Natural killer cell (primary cell): ENCODE data around the gene SMG6. TPM values are rescaled to one million over a fixed set of nuclear protein-coding genes. Genes with fewer than 3 reads are reported as not detected.
A peak's percentile ranks its signal among the peaks of the same experiment; 100 is the strongest.

Experiments
- ATAC-seq, 3 donors: fragments of 150-1000 bp in 2 of 3; fragments of 200-7000 bp in 1 of 3; cut with Tn5 transposase; 1 replicate in 1 of 3; 2 replicates in 2 of 3; pipeline ENCODE4 v1.10.0; 2021; ENCODE audit warnings: mild to moderate bottlenecking in 2 of 3, moderate library complexity in 2 of 3
- DNase-seq, 2 donors: peaks; one replicate each; pipeline versions ENCODE4 v3.0.0 to v3.0.0-alpha.2; 2013 to 2021; ENCODE audit warnings: mixed read lengths in 1 of 2
- H3K27ac ChIP-seq: one replicate; pipeline ENCODE4 v1.5.1; 2013; ENCODE audit warnings: mild to moderate bottlenecking, low read length
- H3K27me3 ChIP-seq: one replicate; pipeline ENCODE4 v1.6.1; 2013; ENCODE audit warnings: low read length; ENCODE audit not compliant: control insufficient read depth, insufficient read depth
- H3K36me3 ChIP-seq: one replicate; pipeline ENCODE4 v1.6.1; 2013; ENCODE audit warnings: low read length; ENCODE audit not compliant: control insufficient read depth, insufficient read depth
- H3K4me1 ChIP-seq: one replicate; pipeline ENCODE4 v1.6.1; 2013; ENCODE audit warnings: low read length; ENCODE audit not compliant: control insufficient read depth, insufficient read depth
- H3K4me3 ChIP-seq: one replicate; pipeline ENCODE4 v1.5.1; 2013; ENCODE audit warnings: low read length
- H3K9me3 ChIP-seq: one replicate; pipeline ENCODE4 v1.6.1; 2013; ENCODE audit warnings: low read length; ENCODE audit not compliant: control insufficient read depth, insufficient read depth
- H3K27ac Mint-ChIP-seq, 2 donors: one replicate each; pipeline ENCODE4 v1.8.0; 2022; ENCODE audit warnings: mild to moderate bottlenecking in 2 of 2, mixed read lengths in 2 of 2, moderate library complexity in 1 of 2
- H3K27me3 Mint-ChIP-seq, 2 donors: one replicate each; pipeline ENCODE4 v1.8.0; 2022; ENCODE audit warnings: low read depth in 2 of 2, mixed read lengths in 2 of 2
- H3K36me3 Mint-ChIP-seq: one replicate; pipeline ENCODE4 v1.8.0; 2022; ENCODE audit warnings: mixed read lengths
- H3K4me1 Mint-ChIP-seq, 2 donors: one replicate each; pipeline ENCODE4 v1.8.0; 2022; ENCODE audit warnings: mixed read lengths in 2 of 2
- H3K4me3 Mint-ChIP-seq: one replicate; pipeline ENCODE4 v1.8.0; 2022; ENCODE audit warnings: mild to moderate bottlenecking, moderate library complexity, mixed read lengths
- H3K9me3 Mint-ChIP-seq, 2 donors: one replicate each; pipeline ENCODE4 v1.8.0; 2022; ENCODE audit warnings: mixed read lengths in 2 of 2
- CTCF ChIP-seq: fragments of 200-600 bp; IDR thresholded peaks from one replicate; pipeline ENCODE4 v1.8.0; 2022; ENCODE audit warnings: antibody characterized with exemption
- WGBS: methylation state at CpG from one replicate; pipeline ENCODE4 v1.1.7; 2013; ENCODE audit warnings: missing lambda C conversion rate; ENCODE audit not compliant: insufficient coverage; 5-methylcytosine and 5-hydroxymethylcytosine counted together
- intact Hi-C: fragments of 100-400 bp; cut with micrococcal nuclease; formaldehyde crosslinking; loops from one replicate; pipeline ENCODE4 v1.14.2; 2022
- total RNA-seq, 4 donors: library from RNA; stranded (reverse); fragments of 120-200 nt in 1 of 4; gene quantifications; one replicate each; pipeline versions ENCODE4 v1.2.3 to v1.2.4, GENCODE V29; 2013 to 2022

Gene SMG6
- total RNA-seq, 3 donors from 2014 or later (not counting 1 experiment from before 2014, with no cell fraction given), result 41.6 to 49.4 (median 48.2) TPM

- Mint-ChIP-seq H3K27ac (no peak overlapping the region), H3K4me3 (no peak overlapping the region), H3K36me3 (no peaks in the 10 kb centered on the region), H3K27me3 (no peaks in the 10 kb centered on the region), H3K4me1 (no peaks in the 10 kb centered on the region), H3K9me3 (no peaks in the 10 kb centered on the region)
- 93% methylated on average over 8 of the region's 8 CpGs for WGBS
- H3K36me3 ChIP-seq, result no peaks in the 10 kb centered on the region
- no peaks in the 10 kb centered on the region for H3K9me3 ChIP-seq
- intact Hi-C loops, result no loop called here
- no peaks in the 10 kb centered on the region for H3K27me3 ChIP-seq
- H3K4me3 ChIP-seq, result no peak overlapping the region
- H3K4me1 ChIP-seq, result no peaks in the 10 kb centered on the region
- TF ChIP-seq CTCF, result no peak
- H3K27ac ChIP-seq, result no peak overlapping the region
- DNase-seq (no peak), ATAC-seq (no peak)
Observed at GRCh38 chr17:2346475-2346874, 42.9 kb upstream of the SMG6 start.

GRCh38 chr17:2344528-2344927, 40.9 kb upstream of the SMG6 start:
- intact Hi-C loops, result no loop called here
- Histone ChIP-seq H3K4me3 (no peak overlapping the region), H3K27me3 (no peaks in the 10 kb centered on the region), H3K9me3 (no peaks in the 10 kb centered on the region), H3K27ac (no peak overlapping the region), H3K4me1 (no peaks in the 10 kb centered on the region), H3K36me3 (no peaks in the 10 kb centered on the region)
- Mint-ChIP-seq H3K27ac (no peak overlapping the region), H3K9me3 (no peaks in the 10 kb centered on the region), H3K4me1 (no peaks in the 10 kb centered on the region), H3K27me3 (no peaks in the 10 kb centered on the region), H3K4me3 (no peak overlapping the region), H3K36me3 (no peaks in the 10 kb centered on the region)
- WGBS, result 98% methylated on average over 9 of the region's 10 CpGs
- DNase-seq, result no peak
- no peak for TF ChIP-seq CTCF
- no peak for ATAC-seq

GRCh38 chr17:2343421-2343820, 39.8 kb upstream of the SMG6 start:
- no peaks in the 10 kb centered on the region for H3K27me3 Mint-ChIP-seq
- H3K9me3 ChIP-seq, result no peaks in the 10 kb centered on the region
- no peak for TF ChIP-seq CTCF
- H3K4me3 ChIP-seq, result no peak overlapping the region
- H3K36me3 ChIP-seq, result no peaks in the 10 kb centered on the region
- no peak overlapping the region for H3K4me3 Mint-ChIP-seq
- peaks cover 0 to 2% of the 10 kb centered on the region in 2 donors for H3K4me1 Mint-ChIP-seq
- H3K9me3 Mint-ChIP-seq, result no peaks in the 10 kb centered on the region
- DNase-seq, result peak in 1 of 2 donors; percentile 25
- no peak overlapping the region for H3K27ac ChIP-seq
- H3K36me3 Mint-ChIP-seq, result no peaks in the 10 kb centered on the region
- no peak overlapping the region for H3K27ac Mint-ChIP-seq
- no peak for ATAC-seq
- H3K27me3 ChIP-seq, result no peaks in the 10 kb centered on the region
- H3K4me1 ChIP-seq, result peaks cover under 1% of the 10 kb centered on the region
- WGBS, result 83% methylated on average over 5 of the region's 5 CpGs
- intact Hi-C loops, result no loop called here

GRCh38 chr17:2338315-2338657, 34.7 kb upstream of the SMG6 start:
- Histone ChIP-seq H3K27ac (no peak overlapping the region), H3K9me3 (no peaks in the 10 kb centered on the region), H3K4me3 (peak overlapping the region; percentile 60), H3K4me1 (peaks cover 18% of the 10 kb centered on the region), H3K27me3 (no peaks in the 10 kb centered on the region), H3K36me3 (peaks cover 17% of the 10 kb centered on the region)
- intact Hi-C loops, result no loop called here
- H3K27ac Mint-ChIP-seq, result peak overlapping the region; percentile 34 to 66
- ATAC-seq, result no peak
- H3K9me3 Mint-ChIP-seq, result no peaks in the 10 kb centered on the region
- no peak for TF ChIP-seq CTCF
- WGBS, result 50% methylated on average over 5 of the region's 5 CpGs
- DNase-seq, result peak in 1 of 2 donors; percentile 21
- H3K27me3 Mint-ChIP-seq, result no peaks in the 10 kb centered on the region
- H3K36me3 Mint-ChIP-seq, result no peaks in the 10 kb centered on the region
- H3K4me1 Mint-ChIP-seq, result peaks cover 17 to 19% of the 10 kb centered on the region in 2 donors
- peak overlapping the region; percentile 90 for H3K4me3 Mint-ChIP-seq
